ENCODE results near the gene TMEM41B.
A peak's percentile ranks its signal among the peaks of the same experiment; 100 is the strongest.
"Not testable (repeated sequence)": the region's sequence is repeated elsewhere in the genome, so short reads cannot be mapped to it uniquely, and the experiment has no call there.

The TMEM41B gene

DNA sequence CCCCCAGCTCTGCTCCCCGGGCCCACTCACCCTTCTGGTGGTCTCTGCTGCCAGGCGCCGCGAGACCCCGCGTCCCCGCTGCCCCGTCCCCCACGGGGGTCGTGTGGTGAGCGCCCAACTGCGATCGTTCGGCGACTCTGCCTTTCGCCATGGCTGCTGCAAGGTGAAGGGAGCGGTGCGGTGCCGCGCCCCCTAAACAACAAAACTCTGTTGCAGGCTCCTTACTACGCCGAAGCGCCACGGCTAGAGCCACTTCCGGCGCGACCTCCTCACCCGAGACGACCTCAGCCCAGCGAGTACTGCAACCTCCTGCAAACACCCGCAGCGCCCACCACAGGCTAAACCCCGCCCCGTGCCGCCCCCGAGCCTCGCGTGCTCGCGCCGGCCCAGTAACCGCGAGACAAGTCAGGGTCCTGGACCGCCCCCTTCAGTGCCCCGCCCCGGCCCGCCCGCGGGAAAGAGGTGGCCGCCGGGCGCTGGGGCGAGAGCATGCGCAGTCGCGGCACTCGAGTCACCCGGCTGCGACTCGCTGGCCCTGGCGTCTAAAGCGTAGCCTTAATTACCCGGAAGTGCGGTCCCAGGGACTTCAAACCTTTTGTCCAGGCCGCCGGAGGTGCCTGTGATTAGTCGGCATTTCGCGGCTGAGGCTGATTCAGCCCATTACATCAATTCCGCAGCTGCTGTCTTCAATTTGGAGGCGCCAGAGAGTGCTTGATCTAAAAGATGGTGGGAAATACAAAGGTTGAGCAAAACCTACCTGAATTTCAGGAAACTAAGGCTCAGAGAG, at the start of gene TMEM41B:
Gene TMEM41B (minus strand): TSS at position 303 of the 787 bp plus-strand sequence. CDS start 152 bp downstream, at position 151.
- peaks cover 11% of the 10 kb centered on the region for H3K4me1 ChIP-seq (ENCODE audit: insufficient read depth, poor library complexity, severe bottlenecking)
- DNase-seq (ENCODE audit: low spot score), result peak; percentile 96
- H3K27ac ChIP-seq (ENCODE audit: poor library complexity, severe bottlenecking), result peak within 1 kb of the TSS; percentile 75

GRCh38 chr11:9362393-9362863, 48.0 kb upstream of the TMEM41B start:
- Histone ChIP-seq H3K27me3 (ENCODE audit: insufficient read depth, poor library complexity, severe bottlenecking) (no peaks in the 10 kb centered on the region), H3K9me3 (ENCODE audit: severe bottlenecking) (no peaks in the 10 kb centered on the region), H3K4me1 (ENCODE audit: insufficient read depth, poor library complexity, severe bottlenecking) (peaks cover 43% of the 10 kb centered on the region), H3K4me3 (ENCODE audit: severe bottlenecking) (no peak overlapping the region), H3K27ac (ENCODE audit: poor library complexity, severe bottlenecking) (peak overlapping the region; percentile 96), H3K36me3 (ENCODE audit: low read depth) (no peaks in the 10 kb centered on the region)
- TF ChIP-seq, protein P1, sequence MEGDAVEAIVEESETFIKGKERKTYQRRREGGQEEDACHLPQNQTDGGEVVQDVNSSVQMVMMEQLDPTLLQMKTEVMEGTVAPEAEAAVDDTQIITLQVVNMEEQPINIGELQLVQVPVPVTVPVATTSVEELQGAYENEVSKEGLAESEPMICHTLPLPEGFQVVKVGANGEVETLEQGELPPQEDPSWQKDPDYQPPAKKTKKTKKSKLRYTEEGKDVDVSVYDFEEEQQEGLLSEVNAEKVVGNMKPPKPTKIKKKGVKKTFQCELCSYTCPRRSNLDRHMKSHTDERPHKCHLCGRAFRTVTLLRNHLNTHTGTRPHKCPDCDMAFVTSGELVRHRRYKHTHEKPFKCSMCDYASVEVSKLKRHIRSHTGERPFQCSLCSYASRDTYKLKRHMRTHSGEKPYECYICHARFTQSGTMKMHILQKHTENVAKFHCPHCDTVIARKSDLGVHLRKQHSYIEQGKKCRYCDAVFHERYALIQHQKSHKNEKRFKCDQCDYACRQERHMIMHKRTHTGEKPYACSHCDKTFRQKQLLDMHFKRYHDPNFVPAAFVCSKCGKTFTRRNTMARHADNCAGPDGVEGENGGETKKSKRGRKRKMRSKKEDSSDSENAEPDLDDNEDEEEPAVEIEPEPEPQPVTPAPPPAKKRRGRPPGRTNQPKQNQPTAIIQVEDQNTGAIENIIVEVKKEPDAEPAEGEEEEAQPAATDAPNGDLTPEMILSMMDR (IDR thresholded peaks at IDR 0.05; ENCODE audit: poor library complexity, severe bottlenecking), result no peak
- ATAC-seq (ENCODE audit: low read depth) (no peak), DNase-seq (ENCODE audit: low spot score) (no peak)

More for the DNA sequence above, at the start of gene TMEM41B:
- TF ChIP-seq, protein P1 (IDR thresholded peaks at IDR 0.05; ENCODE audit: poor library complexity, severe bottlenecking), result no peak
- Histone ChIP-seq H3K4me3 (ENCODE audit: severe bottlenecking) (peak within 1 kb of the TSS; percentile 84), H3K27me3 (ENCODE audit: insufficient read depth, poor library complexity, severe bottlenecking) (no peaks in the 10 kb centered on the region), H3K9me3 (ENCODE audit: severe bottlenecking) (no peaks in the 10 kb centered on the region), H3K36me3 (ENCODE audit: low read depth) (peaks cover 17% of the 10 kb centered on the region)
- ATAC-seq (ENCODE audit: low read depth), result peak; percentile 96

GRCh38 chr11:9360862-9361622, 46.6 kb upstream of the TMEM41B start:
- DNase-seq (ENCODE audit: low spot score); H3K27me3 ChIP-seq (ENCODE audit: insufficient read depth, poor library complexity, severe bottlenecking); ATAC-seq (ENCODE audit: low read depth); H3K9me3 ChIP-seq (ENCODE audit: severe bottlenecking); H3K36me3 ChIP-seq (ENCODE audit: low read depth); H3K4me3 ChIP-seq (ENCODE audit: severe bottlenecking): not testable (repeated sequence)
- H3K27ac ChIP-seq (ENCODE audit: poor library complexity, severe bottlenecking), result peak overlapping the region; percentile 96
- H3K4me1 ChIP-seq (ENCODE audit: insufficient read depth, poor library complexity, severe bottlenecking), result peaks cover 46% of the 10 kb centered on the region

- Histone ChIP-seq H3K27me3 (ENCODE audit: insufficient read depth, poor library complexity, severe bottlenecking) (no peaks in the 10 kb centered on the region), H3K27ac (ENCODE audit: poor library complexity, severe bottlenecking) (peak overlapping the region; percentile 67), H3K4me3 (ENCODE audit: severe bottlenecking) (no peak overlapping the region), H3K9me3 (ENCODE audit: severe bottlenecking) (no peaks in the 10 kb centered on the region), H3K36me3 (ENCODE audit: low read depth) (no peaks in the 10 kb centered on the region), H3K4me1 (ENCODE audit: insufficient read depth, poor library complexity, severe bottlenecking) (peaks cover 25% of the 10 kb centered on the region)
- no peak for DNase-seq (ENCODE audit: low spot score)
- ATAC-seq (ENCODE audit: low read depth), result no peak
- TF ChIP-seq, protein P1 (IDR thresholded peaks at IDR 0.05; ENCODE audit: poor library complexity, severe bottlenecking), result no peak
These were observed 42.6 kb upstream of the TMEM41B start for GRCh38 chr11:9357041-9357440.

DNA sequence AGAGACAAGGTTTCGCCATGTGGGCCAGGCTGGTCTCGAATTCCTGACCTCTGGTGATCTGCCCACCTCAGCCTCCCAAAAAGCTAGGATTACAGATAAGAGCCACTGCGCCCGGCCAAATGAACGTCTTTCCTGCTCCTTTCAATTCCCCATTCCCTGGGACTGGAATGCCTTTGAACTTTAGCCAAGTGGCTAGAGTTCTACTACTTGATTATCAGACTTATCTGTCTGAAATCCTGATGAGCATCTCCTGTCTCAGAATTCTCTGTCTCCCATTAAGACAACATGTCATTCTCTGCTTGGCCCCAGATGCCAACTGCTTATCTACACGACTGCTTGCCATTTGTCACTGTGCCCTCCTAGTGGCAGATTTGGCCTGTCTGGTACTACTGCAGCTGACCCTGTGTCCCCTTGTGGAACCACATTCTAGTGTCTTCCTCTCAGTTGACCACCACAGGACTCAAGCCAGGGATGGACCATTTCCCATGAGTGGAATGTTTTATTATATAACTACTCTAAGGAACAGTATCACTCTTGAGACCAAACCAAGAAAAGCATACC, 37.0 kb upstream of the TMEM41B start:
- no peak for ATAC-seq (ENCODE audit: low read depth)
- no peaks in the 10 kb centered on the region for H3K36me3 ChIP-seq (ENCODE audit: low read depth)
- no peak for DNase-seq (ENCODE audit: low spot score)
- H3K27ac ChIP-seq (ENCODE audit: poor library complexity, severe bottlenecking), result no peak overlapping the region
- H3K4me1 ChIP-seq (ENCODE audit: insufficient read depth, poor library complexity, severe bottlenecking), result no peaks in the 10 kb centered on the region
- no peaks in the 10 kb centered on the region for H3K9me3 ChIP-seq (ENCODE audit: severe bottlenecking)
- H3K4me3 ChIP-seq (ENCODE audit: severe bottlenecking), result no peak overlapping the region
- H3K27me3 ChIP-seq (ENCODE audit: insufficient read depth, poor library complexity, severe bottlenecking), result no peaks in the 10 kb centered on the region
- TF ChIP-seq, protein P1 (IDR thresholded peaks at IDR 0.05; ENCODE audit: poor library complexity, severe bottlenecking), result no peak

DNA sequence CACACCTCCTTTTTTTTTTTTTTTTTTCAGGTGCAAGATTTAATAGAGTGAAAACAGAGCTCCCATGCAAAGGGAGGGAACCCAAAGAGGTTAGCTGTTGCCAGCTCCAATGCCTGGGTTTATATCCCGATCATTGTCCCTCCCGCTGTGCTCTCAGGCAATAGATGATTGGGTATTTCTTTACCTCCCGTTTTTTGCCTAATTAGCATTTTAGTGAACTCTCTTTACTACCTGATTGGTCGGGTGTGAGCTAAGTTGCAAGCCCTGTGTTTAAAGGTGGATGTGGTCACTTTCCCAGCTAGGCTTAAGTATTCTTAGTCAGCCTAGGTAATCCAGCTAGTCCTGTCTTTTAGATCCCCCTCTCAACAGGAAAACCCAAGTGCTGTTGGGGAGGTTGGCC, 33.4 kb upstream of the TMEM41B start:
- not testable (repeated sequence) for H3K4me3 ChIP-seq (ENCODE audit: severe bottlenecking); H3K36me3 ChIP-seq (ENCODE audit: low read depth); ATAC-seq (ENCODE audit: low read depth); H3K27ac ChIP-seq (ENCODE audit: poor library complexity, severe bottlenecking); H3K27me3 ChIP-seq (ENCODE audit: insufficient read depth, poor library complexity, severe bottlenecking); DNase-seq (ENCODE audit: low spot score); H3K9me3 ChIP-seq (ENCODE audit: severe bottlenecking); H3K4me1 ChIP-seq (ENCODE audit: insufficient read depth, poor library complexity, severe bottlenecking)
